GM12874 (cell line): Measurements from ENCODE around the gene RAD51B.

Source experiments
- CTCF ChIP-seq: IDR thresholded peaks from 2 replicates; pipeline ENCODE4 v1.5.1; 2011; ENCODE audit warnings: low read depth, mild to moderate bottlenecking, control low read depth, low read length, moderate library complexity; ENCODE audit not compliant: insufficient read depth

The RAD51B gene

GRCh38 chr14:67975470-67975869 lies 155.9 kb downstream of the RAD51B start:
- TF ChIP-seq CTCF: no peak

DNA sequence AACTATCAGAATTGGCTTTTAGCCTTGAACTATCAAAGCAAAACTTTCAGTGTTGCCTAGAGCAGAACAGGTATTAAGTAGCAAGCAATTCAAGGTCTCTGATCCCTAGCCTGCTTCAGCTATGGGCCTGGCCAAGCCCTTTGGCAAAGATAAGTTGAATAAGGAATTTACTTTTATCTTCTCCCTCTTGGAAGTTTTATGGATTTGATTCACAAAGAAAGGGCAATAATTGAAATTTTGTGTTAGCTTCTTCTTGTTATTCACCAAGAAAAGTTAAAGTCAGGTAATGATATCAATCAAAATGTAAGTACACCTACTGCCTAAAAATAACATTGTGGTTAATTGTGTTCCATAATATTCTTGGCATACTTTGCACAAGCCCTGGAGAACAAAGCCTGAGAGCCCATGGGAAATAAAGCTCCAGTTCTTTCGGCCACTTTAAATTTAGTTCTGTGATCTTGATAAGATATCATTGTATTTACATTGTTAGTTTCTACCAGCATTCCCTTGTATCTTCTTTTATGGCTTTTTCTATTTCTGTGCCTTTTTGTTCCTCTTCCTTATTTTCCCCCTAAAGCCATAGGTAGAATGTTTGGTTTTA lies 158.0 kb downstream of the RAD51B start:
- no peak for TF ChIP-seq CTCF

- no peak for TF ChIP-seq CTCF
Measured at GRCh38 chr14:67978749-67979148, 159.2 kb downstream of the RAD51B start.

DNA sequence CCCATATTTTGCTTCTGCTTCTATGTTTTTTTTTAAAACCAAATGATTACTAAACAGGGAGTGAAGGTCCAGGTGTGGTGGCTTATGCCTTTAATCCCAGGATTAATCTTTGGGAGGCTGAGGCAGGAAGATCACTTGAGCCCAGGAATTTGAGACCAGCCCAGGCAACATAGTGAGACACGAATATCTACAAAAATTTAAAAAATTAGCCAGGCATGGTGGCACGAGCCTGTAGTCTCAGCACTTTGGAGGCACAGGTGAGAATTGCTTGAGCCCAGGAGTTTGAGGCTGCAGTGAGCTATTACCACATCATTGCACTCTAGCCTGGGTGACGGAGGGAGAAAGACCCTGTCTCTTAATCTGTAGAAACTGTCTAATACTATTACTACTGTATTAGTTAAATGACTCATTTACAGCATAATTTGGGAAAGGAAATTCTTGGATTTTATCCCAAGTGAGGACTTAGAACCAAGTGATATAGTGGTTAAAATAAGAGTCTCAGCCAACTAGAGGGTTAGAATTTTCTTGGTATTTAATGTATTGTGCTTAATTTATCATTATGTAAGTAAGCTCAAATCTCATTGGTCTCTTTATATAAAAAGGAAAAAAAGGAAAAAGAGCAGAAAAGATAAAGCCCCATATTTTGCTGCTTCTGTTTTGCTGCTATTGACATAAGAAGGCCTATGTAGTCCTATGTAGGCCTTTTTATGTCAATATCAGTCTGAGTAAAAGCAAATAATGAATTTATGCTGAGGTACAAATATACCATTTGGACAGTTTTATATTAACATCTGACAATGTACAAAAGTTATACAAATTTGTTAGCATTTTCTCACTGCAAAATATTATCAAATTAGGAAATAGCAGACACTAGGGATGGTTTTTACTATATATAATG lies 163.4 kb downstream of the RAD51B start:
- no peak for TF ChIP-seq CTCF

DNA sequence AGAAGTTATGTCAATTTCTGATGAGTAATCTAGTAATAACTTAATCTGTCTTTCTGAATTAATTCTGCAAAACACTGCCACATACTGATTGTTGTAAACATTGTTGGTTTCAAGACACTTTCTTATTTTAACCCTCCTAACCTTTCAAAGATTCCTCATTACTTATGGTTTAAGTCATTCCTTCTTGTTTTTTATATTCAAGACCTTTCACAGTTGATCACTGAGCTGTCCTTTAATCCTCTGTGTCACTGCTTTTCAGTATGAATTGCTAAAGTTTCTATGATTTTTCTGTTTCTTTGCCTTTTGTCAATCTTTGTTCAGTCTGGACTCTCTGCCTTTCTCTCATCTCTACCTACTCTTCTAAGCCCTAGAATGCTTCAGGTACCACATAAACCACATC lies 164.7 kb downstream of the RAD51B start:
- TF ChIP-seq CTCF: no peak

DNA sequence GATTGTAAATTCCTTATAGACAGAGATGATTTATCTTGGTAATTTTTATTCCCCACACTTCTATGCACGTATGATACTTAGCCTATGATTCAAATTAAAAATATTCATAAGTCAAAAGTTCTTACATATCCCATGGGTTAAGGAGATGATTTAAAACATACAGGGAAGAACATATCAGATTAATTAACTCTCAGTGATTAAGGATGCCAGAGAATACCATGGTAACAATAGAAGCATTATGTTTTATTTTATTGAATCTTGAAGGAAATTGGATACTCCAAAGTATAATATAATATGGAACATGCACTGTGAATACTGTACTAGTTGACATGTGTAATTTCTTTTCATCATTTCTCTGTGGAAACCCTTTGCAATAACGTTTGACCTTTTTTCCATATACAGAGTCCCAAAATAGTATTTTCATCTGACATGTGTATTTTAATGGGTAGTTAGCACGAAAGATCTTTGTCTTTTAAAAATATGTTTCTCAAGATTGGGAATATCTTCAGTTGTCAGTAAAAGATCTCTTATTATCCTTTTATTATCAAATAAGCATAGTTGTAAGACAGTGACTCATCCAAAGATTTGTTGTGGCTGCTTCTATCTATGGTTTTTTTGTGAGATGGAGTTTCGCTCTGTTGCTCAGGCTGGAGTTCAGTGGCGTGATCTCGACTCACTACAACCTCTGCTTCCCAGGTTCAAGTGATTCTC lies 166.7 kb downstream of the RAD51B start:
- no peak for TF ChIP-seq CTCF

DNA sequence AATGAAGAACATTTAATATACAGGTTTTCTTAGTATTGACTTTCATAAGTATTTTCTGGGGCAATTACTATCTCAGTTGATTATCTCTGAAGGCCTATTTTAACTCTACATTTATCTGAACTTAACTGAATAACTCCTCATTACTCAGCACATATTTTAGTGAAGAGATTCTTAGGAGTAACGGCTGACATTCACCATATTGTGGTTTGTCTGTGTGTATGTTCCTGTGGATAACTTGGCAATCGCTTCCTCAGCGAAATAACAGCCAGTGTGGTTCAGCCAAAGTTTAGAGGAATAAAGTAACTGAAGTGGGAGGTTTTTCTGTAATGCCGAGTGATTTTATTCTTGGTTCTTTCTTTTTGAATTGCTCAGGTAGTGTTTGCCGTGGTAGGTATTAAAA lies 168.0 kb downstream of the RAD51B start:
- TF ChIP-seq CTCF: no peak
